PC-9 (cell line): Measurements from ENCODE around the gene NTNG1. TPM values are rescaled to one million over a fixed set of nuclear protein-coding genes. Genes with fewer than 3 reads are reported as not detected.

Source experiments
- BruUV-seq: library from RNA; stranded (reverse); fragments of 400-500 nt; replicated peaks from 2 replicates; lab custom pipeline; 2021; lab: Mats Ljungman, UMichigan
- CTCF ChIA-PET: fragments of 300-600 bp; sonication (Branson Sonifier 250); formaldehyde crosslinking; loops from one replicate; lab custom pipeline; 2022; ENCODE audit warnings: antibody characterized with exemption; lab: Charles Lee
- POLR2A ChIA-PET: fragments of 300-600 bp; sonication (Branson Sonifier 250); formaldehyde crosslinking; loops from one replicate; lab custom pipeline; 2022; ENCODE audit warnings: antibody characterized with exemption; ENCODE audit not compliant: unreplicated experiment; lab: Charles Lee
- DNase-seq, 2 experiments: peaks; one replicate each; pipeline versions ENCODE4 v3.0.0 to v3.0.0-alpha.2; 2015 to 2022; ENCODE audit warnings: mixed read lengths in 1 of 2
- H2AFZ ChIP-seq: fragments of 200-600 bp; sonication (generic); 2 replicates; pipeline ENCODE4 v1.8.1; 2017; ENCODE audit warnings: antibody characterized with exemption
- H3F3A ChIP-seq: fragments of 200-600 bp; sonication (generic); 2 replicates; pipeline ENCODE4 v1.8.1; 2017; ENCODE audit warnings: antibody characterized with exemption, mild to moderate bottlenecking, low read depth; ENCODE audit not compliant: insufficient read depth
- H3K27ac ChIP-seq: fragments of 200-600 bp; sonication (generic); 2 replicates; pipeline ENCODE4 v1.6.1; 2016; ENCODE audit warnings: mixed run types
- H3K27me3 ChIP-seq: fragments of 200-600 bp; sonication (generic); 2 replicates; pipeline ENCODE4 v1.6.1; 2016; ENCODE audit warnings: low read depth, mixed run types; ENCODE audit not compliant: insufficient read depth
- H3K36me3 ChIP-seq: fragments of 200-600 bp; sonication (generic); 2 replicates; pipeline ENCODE4 v1.6.1; 2016; ENCODE audit warnings: low read depth, mixed run types
- H3K4me1 ChIP-seq: fragments of 200-600 bp; sonication (generic); replicated peaks from 2 replicates; pipeline ENCODE4 v1.6.1; 2016; ENCODE audit warnings: mixed run types; ENCODE audit not compliant: insufficient read depth
- H3K4me2 ChIP-seq: fragments of 200-600 bp; sonication (generic); 2 replicates; pipeline ENCODE4 v1.6.1; 2017; ENCODE audit warnings: mixed run types
- H3K4me3 ChIP-seq: fragments of 200-600 bp; sonication (generic); 2 replicates; pipeline ENCODE4 v1.6.1; 2016; ENCODE audit warnings: mixed run types
- H3K79me2 ChIP-seq: fragments of 200-600 bp; sonication (generic); 2 replicates; pipeline ENCODE4 v1.6.1; 2017; ENCODE audit warnings: low read depth, mixed run types
- H3K9me2 ChIP-seq: fragments of 200-600 bp; sonication (generic); 2 replicates; pipeline ENCODE4 v1.8.1; 2017; ENCODE audit warnings: mild to moderate bottlenecking; ENCODE audit not compliant: insufficient read depth
- H3K9me3 ChIP-seq: fragments of 200-600 bp; sonication (generic); 2 replicates; pipeline ENCODE4 v1.8.1; 2016; ENCODE audit warnings: low read depth; ENCODE audit not compliant: insufficient read depth
- H4K20me1 ChIP-seq: fragments of 200-600 bp; sonication (generic); 2 replicates; pipeline ENCODE4 v1.8.1; 2017; ENCODE audit not compliant: insufficient read depth
- EZH2 ChIP-seq: fragments of 200-600 bp; sonication (generic); IDR thresholded peaks from 2 replicates; pipeline ENCODE4 v1.8.0; 2017; ENCODE audit warnings: antibody characterized with exemption, low read depth
- intact Hi-C: fragments of 100-400 bp; cut with micrococcal nuclease; formaldehyde crosslinking; loops from one replicate; pipeline ENCODE4 v1.10.0; 2022; ENCODE audit not compliant: unreplicated experiment
- total RNA-seq: library from RNA; stranded (reverse); gene quantifications from 2 replicates; pipeline ENCODE4 v1.2.3, GENCODE V29; 2021
- TF ChIP-seq, protein P1 (sequence below): fragments of 200-600 bp; sonication (generic); conservative IDR thresholded peaks from 2 replicates; pipeline ENCODE4 v1.6.1; 2017; ENCODE audit warnings: mixed run types, antibody characterized with exemption, mild to moderate bottlenecking, moderate library complexity

NTNG1 gene
- total RNA-seq, 1 experiment from 2014 or later, result not detected

DNA sequence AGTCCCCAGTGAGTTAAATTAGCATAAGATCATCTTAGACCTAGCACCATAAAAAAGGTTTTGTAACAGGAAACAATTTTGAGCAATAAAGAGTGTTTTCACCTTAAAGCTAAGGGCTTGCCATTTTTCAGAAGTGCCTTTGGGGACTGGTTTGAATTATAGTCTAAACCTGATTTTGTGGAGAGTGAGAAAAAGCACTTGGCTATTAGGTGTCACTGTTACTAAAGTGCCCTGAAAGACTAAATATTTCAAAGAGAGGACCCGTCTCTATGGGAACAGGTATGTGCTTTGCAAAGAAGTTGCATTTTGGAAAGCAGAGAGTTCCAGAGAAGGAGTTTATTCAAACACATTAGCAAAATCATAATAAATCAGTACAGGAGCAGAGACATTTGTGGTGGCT, 9.1 kb downstream of the NTNG1 start:
- Histone ChIP-seq H3K27ac (no peak overlapping the region), H3K9me2 (no peaks in the 10 kb centered on the region), H4K20me1 (no peaks in the 10 kb centered on the region), H3K27me3 (no peaks in the 10 kb centered on the region), H3K36me3 (no peaks in the 10 kb centered on the region), H3K4me1 (no peaks in the 10 kb centered on the region), H3K4me3 (no peak overlapping the region), H3K4me2 (no peak overlapping the region), H3K9me3 (no peaks in the 10 kb centered on the region), H3K79me2 (no peaks in the 10 kb centered on the region), H3F3A (no peaks in the 10 kb centered on the region), H2AFZ (no peak overlapping the region)
- CTCF ChIA-PET, result no interaction called here
- BruUV-seq, result no TSS peak
- no peak for DNase-seq
- intact Hi-C loops, result loop anchor here (10.0 kb wide), 1 partner anchor 1125 kb away; no protein-coding TSS in a partner anchor
- POLR2A ChIA-PET, result no interaction called here
- no peak for TF ChIP-seq EZH2
- TF ChIP-seq, protein P1, sequence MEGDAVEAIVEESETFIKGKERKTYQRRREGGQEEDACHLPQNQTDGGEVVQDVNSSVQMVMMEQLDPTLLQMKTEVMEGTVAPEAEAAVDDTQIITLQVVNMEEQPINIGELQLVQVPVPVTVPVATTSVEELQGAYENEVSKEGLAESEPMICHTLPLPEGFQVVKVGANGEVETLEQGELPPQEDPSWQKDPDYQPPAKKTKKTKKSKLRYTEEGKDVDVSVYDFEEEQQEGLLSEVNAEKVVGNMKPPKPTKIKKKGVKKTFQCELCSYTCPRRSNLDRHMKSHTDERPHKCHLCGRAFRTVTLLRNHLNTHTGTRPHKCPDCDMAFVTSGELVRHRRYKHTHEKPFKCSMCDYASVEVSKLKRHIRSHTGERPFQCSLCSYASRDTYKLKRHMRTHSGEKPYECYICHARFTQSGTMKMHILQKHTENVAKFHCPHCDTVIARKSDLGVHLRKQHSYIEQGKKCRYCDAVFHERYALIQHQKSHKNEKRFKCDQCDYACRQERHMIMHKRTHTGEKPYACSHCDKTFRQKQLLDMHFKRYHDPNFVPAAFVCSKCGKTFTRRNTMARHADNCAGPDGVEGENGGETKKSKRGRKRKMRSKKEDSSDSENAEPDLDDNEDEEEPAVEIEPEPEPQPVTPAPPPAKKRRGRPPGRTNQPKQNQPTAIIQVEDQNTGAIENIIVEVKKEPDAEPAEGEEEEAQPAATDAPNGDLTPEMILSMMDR, result no peak

DNA sequence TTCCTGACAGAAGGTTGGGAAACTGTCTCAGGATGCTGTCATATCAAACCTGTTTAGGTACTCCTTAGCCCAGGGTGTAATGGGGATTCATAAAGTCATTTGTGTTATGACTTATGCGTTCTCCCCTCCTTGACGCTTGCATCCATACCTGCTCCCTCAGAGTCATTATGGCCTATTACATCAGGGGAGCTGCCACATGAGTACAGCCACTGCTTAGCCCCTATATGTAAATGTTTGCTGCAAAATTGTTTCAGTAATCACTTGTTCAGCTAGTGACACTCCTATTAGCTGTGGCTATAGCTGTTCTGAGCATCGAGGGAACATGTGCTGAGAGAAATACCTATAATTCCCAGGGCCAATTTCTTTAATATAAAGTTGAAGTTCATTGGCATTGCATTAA, 10.5 kb downstream of the NTNG1 start:
- Histone ChIP-seq H3K27me3 (no peaks in the 10 kb centered on the region), H3K4me3 (no peak overlapping the region), H2AFZ (no peak overlapping the region), H3K36me3 (no peaks in the 10 kb centered on the region), H3K9me2 (no peaks in the 10 kb centered on the region), H3K79me2 (no peaks in the 10 kb centered on the region), H3K4me2 (no peak overlapping the region), H3K9me3 (no peaks in the 10 kb centered on the region), H3K4me1 (no peaks in the 10 kb centered on the region), H4K20me1 (no peaks in the 10 kb centered on the region), H3K27ac (no peak overlapping the region), H3F3A (no peaks in the 10 kb centered on the region)
- DNase-seq, result no peak
- ChIA-PET POLR2A (no interaction called here), CTCF (no interaction called here)
- no TSS peak for BruUV-seq
- intact Hi-C loops, result no loop called here
- no peak for TF ChIP-seq EZH2
- TF ChIP-seq, protein P1, result no peak

DNA sequence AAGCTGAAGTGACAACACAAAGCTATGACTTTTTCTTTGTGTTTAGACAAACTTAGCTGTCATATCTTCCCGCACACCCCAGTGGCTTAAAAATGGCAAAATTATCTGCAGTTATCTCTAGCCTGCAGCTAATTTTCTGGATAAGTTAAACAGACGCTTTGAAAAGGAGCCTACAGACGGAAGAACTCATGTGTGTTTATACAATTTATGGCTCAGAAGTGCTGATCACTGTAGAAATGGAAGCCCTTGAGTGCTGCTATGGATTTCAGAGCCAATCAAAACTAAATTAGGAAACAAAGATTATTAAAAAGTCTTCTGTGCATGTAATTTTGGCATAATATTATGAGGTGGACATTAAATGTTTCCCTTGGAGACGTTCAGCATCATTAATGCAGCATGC, 11.6 kb downstream of the NTNG1 start:
- Histone ChIP-seq H3K36me3 (no peaks in the 10 kb centered on the region), H3K79me2 (no peaks in the 10 kb centered on the region), H3K4me1 (no peaks in the 10 kb centered on the region), H3F3A (no peaks in the 10 kb centered on the region), H3K9me2 (no peaks in the 10 kb centered on the region), H2AFZ (no peak overlapping the region), H3K27me3 (no peaks in the 10 kb centered on the region), H3K4me2 (no peak overlapping the region), H3K9me3 (no peaks in the 10 kb centered on the region), H3K27ac (no peak overlapping the region), H3K4me3 (no peak overlapping the region), H4K20me1 (no peaks in the 10 kb centered on the region)
- ChIA-PET POLR2A (no interaction called here), CTCF (no interaction called here)
- DNase-seq, result no peak
- TF ChIP-seq, protein P1, result no peak
- no peak for TF ChIP-seq EZH2
- no TSS peak for BruUV-seq
- intact Hi-C loops, result no loop called here
